Activated CD4-positive, alpha-beta T cell treated with anti-CD3 and anti-CD28 coated beads, Interleukin-10, Interleukin-2, amounts not matched to agents 100 ng/mL and 50 ng/mL, durations not matched to agents 16 hours and 8 hours (primary cell): Measurements from ENCODE around the gene HOXD13.

Experiments
- DNase-seq: peaks from one replicate; pipeline ENCODE4 v3.0.0-alpha.2; 2020

Gene HOXD13

DNA sequence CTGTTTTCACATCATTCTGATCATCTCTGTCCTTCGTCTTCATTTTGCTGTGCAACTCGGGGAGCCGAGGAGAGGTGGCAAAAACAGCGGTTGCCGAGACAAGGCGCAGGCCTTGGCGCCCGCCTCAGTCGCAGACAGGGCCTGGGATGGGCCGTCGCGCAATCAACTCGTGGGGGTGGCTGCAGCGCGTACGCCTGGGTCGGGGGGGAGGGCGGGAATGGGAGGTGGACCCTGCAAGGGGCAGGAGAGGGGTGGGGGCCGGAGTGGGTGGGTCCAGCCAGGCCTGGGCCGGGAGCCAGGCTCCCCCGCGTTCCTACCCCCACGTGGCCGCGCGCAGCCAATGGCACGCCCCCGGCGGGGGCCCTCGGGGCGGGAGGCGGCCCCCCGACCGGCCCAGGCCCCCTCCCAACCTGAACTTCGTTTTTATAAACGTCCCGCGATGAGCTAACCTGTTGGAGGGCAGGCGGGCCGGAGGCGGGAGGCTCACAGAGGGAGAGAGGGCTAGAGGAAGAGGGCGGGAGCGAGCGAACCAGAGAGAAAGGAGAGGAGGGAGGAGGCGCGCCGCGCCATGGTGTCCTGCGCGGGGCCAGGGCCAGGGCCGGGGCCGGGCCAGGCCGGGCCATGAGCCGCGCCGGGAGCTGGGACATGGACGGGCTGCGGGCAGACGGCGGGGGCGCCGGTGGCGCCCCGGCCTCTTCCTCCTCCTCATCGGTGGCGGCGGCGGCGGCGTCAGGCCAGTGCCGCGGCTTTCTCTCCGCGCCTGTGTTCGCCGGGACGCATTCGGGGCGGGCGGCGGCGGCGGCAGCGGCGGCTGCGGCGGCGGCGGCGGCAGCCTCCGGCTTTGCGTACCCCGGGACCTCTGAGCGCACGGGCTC lies at the start of gene HOXD13:
Gene HOXD13 (plus strand): TSS at position 452 of the 875 bp plus-strand sequence. CDS start 170 bp downstream, at position 622.
- DNase-seq: no peak

DNA sequence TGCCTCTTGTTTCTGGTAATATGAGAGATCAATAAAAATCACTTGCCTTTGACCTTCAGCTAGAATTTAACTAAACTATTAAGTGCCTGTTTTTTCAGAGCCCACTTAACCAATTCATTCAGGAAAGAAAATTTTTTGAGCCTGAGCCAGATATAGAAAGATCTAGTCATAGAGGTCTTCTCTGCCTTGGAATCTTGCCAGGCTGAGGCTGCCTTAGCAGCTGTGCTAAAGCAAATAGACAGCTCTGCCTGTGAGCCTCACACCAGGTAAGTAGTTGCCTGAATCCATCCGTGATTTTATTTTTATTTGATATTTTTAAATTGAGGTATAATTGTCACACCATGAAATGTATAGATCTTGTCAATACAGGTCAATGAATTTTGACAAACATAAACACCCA lies 36.1 kb upstream of the HOXD13 start:
- no peak for DNase-seq

DNA sequence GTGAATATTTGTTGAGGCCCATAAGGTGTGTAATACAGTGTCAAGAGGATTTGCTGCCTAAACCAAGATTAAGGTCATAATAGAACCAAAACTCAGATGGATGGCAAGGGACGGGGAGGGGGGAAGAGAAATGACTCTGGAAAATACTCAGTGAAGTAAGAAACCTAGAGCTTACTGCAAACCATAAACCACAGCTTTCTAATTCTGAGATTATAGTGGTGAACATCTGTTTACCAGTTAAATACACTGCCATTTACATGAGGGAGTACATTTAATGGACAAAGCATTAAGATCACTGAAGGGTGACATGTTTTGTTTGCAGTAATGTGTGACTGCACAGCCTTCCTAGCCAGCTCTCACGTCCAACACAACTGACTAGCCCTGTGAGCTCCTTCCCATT lies 28.6 kb upstream of the HOXD13 start:
- DNase-seq: peak; percentile 72

DNA sequence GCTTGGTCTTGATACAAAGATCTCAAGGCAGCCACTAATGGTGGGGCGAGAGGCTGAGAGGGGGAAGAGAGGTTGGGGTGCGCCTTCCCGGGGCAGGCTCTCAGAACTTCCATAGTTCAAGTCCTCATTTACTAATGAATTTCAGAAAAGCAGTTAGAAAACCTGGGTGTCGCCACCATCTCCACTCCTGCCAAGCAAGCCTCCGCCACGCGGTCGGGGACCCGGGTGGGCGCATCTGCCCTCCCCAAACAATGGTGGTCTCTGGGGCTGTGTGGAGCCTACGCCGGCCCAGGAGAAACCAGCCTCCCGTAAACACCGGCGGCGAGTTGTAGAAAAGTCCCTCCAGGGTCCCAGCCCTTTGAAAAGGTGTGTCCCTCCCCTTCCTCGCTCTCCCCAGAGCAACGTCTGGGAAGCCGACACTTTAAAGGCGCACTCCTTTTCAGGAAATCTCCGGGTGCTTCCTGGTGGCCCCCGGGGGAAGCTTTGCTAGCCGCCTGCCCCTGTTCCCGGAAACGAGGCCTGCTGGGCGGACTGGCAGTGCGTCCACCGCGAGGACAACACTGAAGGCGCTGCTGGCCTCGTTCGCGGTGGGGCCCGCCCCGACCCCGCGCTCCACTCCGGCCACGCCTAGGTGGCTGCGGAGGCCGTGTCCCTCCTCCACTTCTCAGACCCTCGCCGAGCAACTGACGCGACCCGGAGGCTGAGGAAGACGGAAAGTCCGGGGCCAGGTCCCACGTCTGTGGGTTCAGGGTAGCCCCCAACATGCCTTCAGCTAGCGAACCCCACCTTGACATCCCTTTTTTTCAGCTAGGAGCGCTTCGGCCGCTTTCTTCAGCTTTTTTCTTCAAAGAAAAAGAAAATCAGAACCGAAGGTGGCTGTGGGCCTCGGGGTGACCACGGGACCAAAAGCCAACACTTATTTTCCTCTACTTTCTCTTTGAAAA lies 25.6 kb upstream of the HOXD13 start:
- DNase-seq: no peak

DNA sequence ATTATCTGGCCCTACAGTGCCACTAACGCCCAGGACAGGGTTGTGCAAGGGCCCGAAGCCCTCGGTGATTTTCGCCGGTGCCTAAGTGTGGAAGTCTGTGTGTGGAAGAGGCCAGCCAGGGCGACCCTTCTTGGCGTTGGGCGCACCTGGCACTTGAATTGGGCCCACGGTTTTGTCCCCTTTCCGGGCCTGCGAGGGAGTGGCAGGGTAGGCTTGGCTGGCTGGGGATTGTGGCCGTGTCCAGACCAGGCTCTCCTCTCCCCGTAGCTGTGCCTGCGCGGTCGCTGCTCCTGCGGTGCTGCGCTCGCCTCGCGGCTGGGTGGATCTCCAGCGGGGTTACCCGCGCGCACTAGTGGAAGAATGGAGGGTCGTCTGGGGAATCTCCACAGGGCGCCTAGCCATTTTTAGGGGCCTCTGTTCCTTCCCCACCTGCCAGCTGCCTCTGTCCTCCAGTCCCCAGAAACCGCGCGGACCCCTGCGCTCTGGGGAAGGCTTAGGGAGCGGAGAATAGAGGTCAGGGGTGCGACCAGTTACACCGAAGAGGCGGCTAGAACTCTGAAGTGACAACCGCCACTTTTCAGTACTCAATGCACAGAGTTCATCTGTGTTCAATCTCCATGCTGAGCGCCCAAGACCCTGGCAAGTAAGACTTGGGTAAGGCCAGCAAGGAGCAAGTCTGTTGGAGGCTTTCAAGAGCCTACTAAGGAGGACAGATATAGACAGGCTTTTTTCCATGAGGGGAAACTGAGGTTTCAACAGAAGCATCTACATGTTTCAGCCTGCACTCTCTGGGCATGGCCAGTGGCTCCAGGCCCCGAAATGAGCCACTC lies 24.7 kb upstream of the HOXD13 start:
- no peak for DNase-seq

DNA sequence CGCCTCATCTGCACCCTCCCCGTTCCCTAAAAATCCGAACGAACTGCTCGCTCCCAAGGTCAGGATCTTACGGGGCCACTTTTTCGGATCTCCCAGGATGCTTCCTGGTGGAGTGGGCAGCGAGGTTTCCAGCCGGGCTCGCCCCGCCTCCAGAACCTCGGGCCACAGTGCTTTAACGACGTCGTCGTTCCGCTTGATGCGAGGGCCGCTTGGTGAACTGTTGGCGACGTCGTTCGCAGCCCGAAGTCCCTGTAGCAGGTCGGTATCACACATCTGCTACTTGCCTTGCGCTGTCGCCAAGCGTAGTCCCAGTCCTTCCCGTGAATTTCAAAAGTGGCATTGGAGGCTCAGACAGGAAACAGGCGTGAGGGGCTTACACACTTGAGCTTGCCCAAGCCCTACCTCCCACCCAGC lies 24.1 kb upstream of the HOXD13 start:
- DNase-seq: no peak

DNA sequence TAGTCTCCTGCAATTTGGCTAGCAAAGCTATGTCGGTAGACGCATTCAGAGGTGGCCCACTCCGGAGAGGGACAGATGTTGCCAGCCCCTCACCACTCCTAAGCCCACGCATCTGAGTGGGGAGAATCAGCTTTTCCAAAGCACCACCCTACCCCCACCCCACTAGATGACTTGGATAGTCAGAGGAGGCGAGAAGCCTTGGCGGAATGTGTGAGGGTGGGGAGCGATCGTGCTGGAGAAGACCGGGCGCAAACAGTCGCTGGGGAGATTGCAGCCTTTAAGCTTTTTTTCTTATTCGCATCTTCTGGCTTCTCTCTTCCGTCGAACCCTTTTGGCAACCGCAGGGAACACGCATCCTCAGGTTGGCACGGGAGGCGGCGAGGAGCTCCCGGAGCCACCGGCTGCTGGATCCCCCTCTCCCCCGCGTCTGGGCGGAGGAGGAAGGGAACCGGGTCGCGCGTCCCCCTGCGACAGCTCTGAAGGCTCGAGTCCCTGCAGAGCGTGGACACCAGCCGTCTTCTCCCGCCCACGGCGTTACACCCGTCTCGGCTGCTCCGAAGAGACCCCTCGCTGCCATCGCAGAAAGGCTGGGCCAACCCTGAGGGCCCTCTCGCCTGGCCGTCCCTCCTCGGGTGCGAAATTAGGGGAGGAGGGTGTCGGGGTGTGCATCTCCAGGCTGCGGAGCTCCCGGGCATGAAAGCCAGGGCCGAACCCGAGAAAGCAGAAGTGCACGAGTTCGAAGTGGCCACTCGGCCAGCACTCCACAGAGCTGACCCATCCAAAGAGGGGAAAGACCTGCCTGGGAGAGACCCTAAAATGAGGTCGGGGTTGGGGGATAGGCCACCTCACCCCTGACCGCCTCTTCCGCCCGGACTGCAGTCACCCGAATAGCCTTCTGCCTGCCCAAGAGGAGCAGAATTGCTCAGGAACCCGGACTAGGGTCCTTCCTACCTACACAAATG lies 20.9 kb upstream of the HOXD13 start:
- no peak for DNase-seq

DNA sequence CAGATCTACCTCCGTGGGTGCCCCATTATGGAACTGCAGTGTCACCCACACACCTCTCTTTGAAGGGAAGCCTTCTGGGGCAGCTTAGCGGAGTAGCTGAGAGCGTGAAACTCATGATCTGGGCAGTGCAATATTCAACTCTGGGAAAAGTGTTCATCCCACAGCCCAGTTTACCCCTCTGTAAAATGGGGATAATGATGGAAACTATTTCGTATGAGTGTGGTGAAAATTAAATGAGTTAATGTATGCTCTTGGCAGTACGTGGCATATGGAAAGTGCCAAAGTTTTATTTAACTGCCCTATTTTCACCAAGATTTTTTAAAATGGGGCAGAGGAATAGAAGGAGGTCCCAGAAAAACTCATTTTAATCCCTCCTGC lies 20.2 kb upstream of the HOXD13 start:
- DNase-seq: no peak

DNA sequence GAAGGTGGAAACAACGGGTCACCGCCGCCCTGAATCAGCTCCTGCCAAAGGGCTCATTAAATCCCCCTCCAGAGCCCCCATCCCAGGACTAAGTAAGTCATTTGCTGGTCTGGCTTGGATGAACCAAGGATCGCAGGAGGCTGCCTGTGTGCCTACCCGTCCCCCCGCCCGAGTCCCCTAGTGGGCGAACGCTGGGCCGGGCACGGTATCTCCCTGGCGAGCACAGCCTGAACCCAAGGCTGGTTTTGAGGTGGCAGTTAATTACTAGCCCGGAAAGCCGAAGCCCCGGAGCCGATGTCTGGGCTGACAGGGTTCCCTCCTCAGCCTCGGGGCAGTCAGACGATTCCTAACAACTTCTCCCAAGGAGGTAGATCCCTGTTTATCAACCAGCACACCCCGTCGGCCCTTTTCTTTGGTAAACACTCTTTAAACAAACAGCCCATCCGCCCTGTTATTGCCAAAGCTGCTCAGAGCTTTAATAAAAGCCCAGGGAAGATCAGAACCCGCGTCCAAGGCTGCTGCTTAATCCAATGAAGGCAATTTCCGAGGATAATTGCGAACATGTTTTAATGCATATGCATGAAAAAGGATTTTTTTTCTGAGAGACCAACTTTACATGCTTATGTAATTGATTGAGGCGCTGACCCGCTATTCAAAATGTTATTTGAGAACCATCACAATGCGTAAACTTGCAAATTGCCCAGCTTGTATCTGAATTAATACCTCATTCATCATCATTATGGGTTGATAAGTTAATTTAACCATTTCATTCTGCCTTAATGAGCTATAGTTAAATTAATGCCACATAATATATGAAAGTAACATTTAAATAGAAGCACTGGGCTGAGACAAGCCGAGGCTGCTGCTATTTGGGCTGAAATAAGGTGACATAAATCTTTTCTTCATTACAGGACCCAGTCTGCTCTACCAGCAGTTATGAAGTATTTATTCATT lies 19.3 kb upstream of the HOXD13 start:
- no peak for DNase-seq

DNA sequence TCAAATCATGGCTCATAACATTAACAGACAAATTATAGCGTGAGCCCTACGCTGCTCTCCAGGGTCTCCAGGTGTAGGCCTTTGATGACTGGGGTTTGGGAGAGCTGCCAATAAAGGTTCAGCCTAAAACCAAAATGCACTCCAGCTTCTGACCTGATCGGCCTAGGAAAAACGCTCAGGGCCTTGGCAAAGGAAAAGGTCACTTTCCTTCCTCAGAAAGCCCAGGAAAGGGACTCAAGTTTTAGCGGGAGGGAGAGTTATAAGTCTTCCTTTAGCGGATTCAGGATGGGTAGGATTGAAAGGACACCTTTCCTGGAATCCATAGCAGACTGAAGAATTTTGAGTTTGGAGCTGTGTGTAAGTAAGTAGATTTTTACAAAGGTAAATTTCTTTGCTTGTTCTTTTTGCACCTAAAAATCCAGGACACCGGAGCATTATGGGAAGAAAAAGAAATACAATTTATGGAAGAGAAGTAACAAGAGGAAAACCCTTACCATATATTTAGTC lies 17.5 kb upstream of the HOXD13 start:
- DNase-seq: no peak

DNA sequence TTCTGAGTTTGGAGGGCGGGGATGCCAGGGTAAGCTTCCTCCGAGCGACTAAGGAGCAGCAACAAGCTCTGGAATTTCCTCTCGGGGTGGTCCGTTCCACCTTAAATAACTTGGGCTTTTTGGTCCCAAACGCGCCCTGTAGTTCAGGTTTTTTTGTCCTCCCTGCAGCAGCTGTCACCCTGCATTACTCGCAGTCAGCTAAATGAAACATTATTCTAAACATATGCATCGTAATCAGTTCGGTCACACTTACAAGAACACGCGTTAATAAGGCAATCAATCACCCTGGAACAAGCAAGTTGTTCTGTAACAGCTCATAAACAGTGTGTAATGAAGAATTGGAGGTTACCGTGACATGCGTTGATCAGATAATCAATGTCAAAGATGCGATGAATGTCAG lies 17.0 kb upstream of the HOXD13 start:
- DNase-seq: no peak

DNA sequence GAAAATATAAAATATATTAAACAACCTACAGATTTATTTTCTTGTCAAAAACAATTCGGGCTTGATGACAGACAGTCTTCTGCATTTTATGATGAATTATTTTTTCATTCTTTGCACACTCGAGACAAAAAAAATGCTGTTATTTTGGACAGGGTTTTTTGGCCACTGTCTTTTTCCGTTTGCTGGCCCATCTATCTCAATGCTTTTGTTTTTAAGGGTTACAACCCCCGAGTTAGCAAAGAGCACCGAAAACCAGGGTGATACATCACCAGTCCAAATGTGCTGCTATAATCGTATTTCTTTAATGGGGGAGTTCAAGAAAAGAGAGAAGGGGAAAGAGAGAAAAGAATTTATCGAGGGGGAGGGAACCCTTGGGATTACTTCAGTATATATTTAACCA lies 16.5 kb upstream of the HOXD13 start:
- DNase-seq: no peak

DNA sequence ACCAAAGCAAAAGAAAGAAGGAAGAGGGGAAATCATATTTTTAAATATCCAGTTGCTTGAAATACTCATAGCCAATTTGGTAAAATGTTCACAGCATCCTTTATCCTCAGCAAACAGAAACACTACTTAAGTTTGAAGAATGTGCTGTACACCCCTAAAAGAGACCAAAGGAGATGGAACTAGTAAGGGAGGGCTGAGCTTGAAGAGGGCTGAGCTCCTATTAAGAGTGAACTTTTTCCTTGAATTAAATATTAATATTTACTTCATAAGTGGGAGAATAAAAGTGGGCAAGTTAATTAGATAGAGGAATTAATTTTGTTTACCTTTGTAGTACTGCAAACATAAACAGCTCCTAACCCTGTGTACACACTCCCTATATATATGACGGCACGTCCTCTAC lies 15.7 kb upstream of the HOXD13 start:
- DNase-seq: no peak

DNA sequence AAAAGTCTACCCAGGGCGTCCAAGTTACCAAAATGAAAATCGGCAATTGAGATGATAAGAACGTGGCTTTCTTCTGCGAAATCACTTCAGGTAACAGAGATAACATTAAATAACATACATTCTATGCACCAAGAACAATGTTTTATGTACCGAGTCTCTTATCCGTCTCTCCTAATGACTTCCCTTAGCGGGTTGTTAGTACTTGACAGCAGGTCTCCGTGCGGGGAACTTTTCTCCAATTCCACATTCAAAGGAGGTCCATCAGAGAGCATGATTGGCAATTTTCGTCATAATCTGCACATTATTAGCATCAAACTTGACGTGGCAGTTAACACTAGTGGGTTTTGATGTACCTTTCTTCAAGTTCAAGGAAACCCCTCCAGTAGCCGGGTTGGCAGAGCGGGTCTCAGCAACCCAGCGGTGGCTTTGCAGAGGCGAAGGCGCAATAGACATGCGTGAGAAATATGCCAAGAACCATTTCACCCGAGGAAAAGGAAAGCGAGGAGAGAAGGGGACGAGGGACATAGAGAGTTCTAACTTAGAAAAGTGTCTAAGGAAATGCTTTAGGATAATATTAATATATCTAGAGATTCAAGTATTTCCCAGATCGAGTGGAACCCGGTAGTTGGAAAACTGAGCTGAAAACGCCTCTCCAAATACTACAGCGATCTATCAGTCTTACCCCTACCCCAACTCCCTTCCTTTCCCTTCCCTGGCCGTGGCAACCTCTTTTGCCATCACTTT lies 13.8 kb upstream of the HOXD13 start:
- DNase-seq: no peak

DNA sequence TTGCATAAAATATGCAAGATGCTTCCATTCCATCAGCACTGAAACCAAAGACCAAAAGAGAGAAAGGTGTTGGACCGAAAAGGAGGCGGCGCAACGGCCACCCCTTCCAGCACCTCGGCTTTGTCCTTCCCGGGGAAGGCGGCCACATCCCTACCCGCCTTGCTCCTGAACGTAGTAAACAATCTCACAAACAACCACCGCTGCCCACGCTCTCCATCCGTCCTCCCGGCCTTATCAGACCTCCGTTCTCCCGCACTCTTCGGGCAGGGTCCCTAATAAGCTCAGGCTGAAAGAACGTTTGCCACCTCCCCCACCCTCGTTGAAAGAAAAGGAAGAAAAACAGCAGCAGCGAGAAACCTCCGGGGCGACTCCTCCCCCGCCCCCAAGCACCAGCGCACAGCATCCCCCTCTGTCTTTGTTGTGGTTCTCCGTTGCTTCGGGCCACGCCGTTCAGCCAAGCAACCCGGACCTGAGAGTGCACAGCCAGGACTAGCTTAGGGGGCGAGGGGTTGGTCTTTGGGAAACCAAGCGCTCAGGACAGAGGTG lies 13.2 kb upstream of the HOXD13 start:
- DNase-seq: no peak

DNA sequence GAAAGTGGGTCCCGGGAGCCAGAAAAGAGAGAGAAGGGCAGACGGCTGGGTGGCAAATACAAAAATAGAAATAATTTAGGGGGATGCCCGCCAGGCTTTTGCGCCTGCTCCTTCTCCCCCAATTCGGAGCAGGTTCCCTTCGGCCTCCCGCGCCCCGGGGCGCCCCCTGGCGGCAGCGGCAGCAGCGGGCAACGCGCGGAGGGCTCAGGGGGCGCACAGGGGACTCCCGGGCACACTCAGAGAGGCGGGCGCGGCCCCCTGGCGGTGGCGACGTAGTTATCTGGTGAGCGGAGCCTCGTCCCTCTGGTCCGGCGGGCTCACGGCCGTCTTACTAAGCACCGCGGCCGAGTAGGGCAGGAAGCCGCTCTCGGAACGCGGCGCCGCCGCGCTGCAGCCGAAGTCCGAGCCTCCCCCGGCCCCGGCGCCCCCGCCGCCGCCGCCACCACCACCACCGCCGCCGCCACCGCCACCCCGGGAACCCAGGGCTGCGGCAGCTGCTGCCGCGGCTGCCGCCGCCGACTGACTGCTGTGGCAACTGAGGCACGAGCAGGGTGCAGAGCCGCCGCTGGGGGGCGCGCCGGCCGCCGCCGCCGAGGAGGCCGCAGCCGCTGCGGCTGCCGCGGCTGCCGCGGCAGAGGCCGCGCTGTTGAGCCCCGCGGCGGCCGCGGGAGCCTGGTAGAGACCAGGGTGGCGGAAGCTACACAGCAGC lies 12.5 kb upstream of the HOXD13 start:
- DNase-seq: peak; percentile 44

DNA sequence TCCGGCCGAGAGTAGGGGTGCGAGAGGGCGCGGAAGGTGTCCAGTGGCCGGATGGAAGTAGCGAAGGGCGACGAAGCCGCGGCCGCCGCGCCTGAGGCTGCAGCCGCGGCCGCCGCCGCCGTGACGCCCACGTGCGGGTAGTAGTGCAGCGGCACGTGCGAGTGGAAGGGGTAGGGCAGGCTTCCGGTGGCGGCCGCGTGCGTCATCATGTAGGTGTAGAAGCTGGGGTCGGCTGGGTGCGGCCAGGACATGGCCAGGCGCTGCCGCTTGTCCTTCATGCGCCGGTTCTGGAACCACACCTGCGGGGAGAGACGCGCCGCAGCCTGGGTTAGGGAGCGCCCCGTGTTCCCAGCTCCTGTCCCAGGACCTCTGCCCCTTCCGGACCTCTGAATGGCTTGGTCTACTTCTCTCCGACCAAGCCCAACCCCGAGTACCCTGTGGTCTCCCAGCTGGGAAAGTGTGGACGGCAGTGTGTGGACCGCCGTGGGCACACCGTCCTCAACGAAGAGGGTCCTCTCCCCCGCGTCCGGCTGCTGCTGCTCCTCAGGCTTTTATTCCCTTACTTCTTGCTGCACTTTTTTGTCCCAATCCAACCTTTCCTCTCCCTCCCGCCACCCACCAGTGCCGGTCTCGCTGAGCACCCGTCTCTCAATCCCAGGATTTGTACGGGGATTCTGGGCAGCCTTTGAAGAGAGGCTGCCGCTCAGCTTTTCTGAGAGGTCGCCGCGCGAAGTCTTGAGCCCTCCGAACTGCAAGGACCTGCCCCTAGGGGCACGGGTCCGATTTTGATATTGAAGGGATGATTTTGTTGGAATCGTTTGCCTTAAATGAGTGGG lies 11.8 kb upstream of the HOXD13 start:
- DNase-seq: no peak
